HG03139 (cell line): ENCODE results near the gene CELSR1.

Experiments
- ATAC-seq: cut with Tn5 transposase; IDR thresholded peaks from one replicate; pipeline ENCODE4 v1.9.1; 2021; ENCODE audit not compliant: unreplicated experiment

CELSR1 gene

GRCh38 chr22:46464296-46464695, 73.1 kb downstream of the CELSR1 start:
- ATAC-seq, result no peak

- ATAC-seq, result no peak
Observed at GRCh38 chr22:46463435-46464227, 73.8 kb downstream of the CELSR1 start.

GRCh38 chr22:46462726-46463371, 74.6 kb downstream of the CELSR1 start:
- no peak for ATAC-seq

GRCh38 chr22:46461566-46462180, 75.7 kb downstream of the CELSR1 start:
- ATAC-seq, result no peak

- ATAC-seq, result no peak
Observed at GRCh38 chr22:46460857-46461256, 76.6 kb downstream of the CELSR1 start.

DNA sequence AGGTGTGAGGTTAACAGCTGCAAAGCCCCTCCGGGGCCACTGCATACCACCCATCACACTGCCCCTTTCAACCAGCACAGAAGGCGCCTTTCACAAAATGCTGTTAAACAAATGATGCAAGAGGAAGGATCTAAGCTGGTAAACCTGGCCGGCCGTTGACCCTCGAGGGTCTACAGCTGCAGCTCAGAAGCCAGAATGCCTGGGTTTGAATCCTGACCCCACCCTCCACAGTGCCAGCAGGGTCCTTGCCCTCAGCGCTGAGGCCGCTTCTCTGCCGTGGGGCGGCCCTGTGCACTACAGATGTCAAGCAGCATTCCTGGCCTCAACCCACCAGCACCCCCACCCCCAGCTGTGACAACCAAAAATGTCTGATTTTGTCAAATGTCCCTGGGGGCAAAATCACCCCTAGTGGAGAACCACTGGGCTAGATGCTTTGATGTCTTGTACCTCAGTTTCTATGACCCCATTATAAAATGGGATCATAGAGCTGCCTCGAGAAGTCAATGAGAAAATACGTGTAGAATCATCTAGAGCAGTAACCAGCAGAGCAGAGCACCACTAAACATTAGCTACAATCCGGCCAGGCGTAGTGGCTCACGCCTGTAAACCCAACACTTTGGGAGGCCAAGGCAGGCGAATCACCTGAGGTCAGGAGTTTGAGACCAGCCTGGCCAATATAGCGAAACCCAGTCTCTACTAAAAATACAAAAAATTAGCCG, 77.9 kb downstream of the CELSR1 start:
- no peak for ATAC-seq

DNA sequence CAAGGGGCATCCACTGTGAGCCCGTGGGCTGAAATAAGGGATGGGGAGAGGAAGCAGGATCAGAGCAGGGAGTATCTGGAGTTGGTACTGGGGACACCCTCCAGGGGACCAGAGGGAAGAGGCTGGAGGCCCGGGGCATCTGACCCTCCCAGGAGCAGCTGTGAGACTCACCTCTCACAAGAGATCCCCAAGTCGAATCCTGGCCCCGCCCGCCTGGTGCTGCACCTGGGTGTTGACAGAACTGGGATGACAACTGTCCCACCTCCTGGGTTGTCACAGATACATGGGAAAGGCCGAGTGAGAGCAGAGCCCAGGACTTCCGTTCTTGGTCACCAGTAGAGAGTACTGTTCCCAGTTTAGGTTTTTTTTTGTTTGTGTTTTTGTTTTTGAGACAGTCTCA, 78.9 kb downstream of the CELSR1 start:
- no peak for ATAC-seq

GRCh38 chr22:46457502-46458488, 79.6 kb downstream of the CELSR1 start:
- ATAC-seq, result no peak

GRCh38 chr22:46456818-46457163, 80.6 kb downstream of the CELSR1 start:
- no peak for ATAC-seq

- no peak for ATAC-seq
Observed at GRCh38 chr22:46455446-46455845, 82.0 kb downstream of the CELSR1 start.

- no peak for ATAC-seq
Observed at GRCh38 chr22:46454504-46455269, 82.7 kb downstream of the CELSR1 start.

DNA sequence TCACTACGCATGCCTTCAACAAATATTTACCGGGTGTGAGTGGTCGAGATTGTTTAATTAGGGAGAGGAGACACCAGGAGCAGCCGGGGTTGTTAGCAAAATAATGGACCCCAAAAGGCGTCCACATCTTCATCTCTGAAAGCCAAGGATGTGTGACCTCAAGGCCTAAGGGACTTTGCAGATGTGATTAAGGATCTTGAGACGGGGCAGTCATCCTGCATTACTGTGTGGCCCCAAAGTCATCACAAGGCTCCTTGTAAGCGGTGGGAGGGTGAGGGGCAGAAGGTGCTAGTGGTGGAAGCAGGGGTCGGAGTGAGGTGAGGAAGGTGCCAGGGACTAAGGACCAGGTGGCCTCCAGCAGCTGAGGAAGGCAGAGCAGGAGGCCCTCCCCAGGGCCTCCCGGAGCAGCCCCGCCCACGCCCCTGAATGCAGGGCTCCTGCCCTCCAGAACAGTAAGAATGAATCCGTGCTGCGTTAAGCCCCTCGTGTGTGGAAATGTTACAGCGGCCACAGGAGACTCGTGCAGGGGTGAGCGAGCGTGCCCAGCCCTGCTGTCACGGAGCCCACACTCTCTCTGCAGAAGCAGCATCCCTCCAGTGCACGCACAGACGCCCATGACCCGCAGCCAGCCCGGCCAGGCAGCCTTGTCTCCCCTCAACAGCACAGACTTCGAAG, 83.5 kb downstream of the CELSR1 start:
- ATAC-seq, result no peak

DNA sequence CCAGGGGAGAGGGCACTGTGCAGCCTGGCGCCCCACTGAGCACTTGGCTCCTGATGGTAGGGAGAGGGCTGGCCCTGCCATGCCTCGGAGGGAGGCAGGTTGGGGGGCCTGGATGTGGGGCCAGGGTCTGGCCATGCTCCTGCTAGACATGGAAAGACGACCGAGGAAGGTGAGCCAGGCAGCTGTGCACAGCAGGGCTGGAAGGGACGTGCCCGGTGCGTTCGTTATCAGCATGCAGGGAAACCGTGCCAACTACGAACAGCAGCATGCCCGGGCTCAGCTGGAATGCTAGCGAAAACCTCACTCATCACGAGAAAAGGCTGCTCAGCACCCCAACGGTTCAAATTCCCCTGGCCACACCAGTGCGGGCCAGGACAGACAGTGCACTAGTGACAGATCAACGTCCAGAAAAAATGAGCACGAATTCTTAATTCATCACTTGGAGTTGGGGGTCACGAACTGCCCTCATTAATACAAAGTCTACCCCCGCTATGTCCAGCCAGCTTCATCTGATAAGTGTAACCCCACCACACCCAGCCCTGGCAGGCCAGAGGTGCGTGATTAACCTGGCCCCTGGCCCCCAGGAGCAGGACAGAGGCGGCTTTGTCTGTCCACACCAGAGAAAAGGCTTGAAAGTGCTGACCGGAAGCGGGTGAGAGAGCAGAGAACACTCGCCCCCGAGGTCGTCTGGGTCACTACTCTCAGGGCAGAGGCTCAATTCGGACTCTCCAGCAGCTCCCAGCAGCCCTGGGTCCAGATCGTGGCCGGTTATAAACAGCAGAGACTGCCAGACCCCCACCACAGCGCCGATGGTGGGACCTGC, 84.2 kb downstream of the CELSR1 start:
- ATAC-seq, result no peak

GRCh38 chr22:46452195-46453005, 85.0 kb downstream of the CELSR1 start:
- ATAC-seq, result no peak

- no peak for ATAC-seq
Observed at GRCh38 chr22:46451741-46452140, 85.7 kb downstream of the CELSR1 start.

- no peak for ATAC-seq
Observed at GRCh38 chr22:46450931-46451561, 86.4 kb downstream of the CELSR1 start.
